Erythroblast (primary cell): ENCODE measurements around the gene NEMP2.

Source experiments
- GATA1 ChIP-seq: IDR thresholded peaks from 2 replicates; pipeline ENCODE4 v1.6.1; 2011; ENCODE audit warnings: low read depth, mild to moderate bottlenecking, control low read depth, low read length, moderate library complexity
- POLR2A ChIP-seq: IDR thresholded peaks from 2 replicates; pipeline ENCODE4 v1.6.1; 2011; ENCODE audit warnings: mild to moderate bottlenecking, low read length

- TF ChIP-seq POLR2A (no peak), GATA1 (no peak)
These were observed 56.7 kb downstream of the NEMP2 start for GRCh38 chr2:190477661-190478454.
